Right hindlimb (tissue), 1 donor: ENCODE results near the gene HOXD10.

Source experiments
- DNase-seq: peaks from one replicate; pipeline ENCODE4 v3.0.0-alpha.2; 2018

Gene HOXD10

DNA sequence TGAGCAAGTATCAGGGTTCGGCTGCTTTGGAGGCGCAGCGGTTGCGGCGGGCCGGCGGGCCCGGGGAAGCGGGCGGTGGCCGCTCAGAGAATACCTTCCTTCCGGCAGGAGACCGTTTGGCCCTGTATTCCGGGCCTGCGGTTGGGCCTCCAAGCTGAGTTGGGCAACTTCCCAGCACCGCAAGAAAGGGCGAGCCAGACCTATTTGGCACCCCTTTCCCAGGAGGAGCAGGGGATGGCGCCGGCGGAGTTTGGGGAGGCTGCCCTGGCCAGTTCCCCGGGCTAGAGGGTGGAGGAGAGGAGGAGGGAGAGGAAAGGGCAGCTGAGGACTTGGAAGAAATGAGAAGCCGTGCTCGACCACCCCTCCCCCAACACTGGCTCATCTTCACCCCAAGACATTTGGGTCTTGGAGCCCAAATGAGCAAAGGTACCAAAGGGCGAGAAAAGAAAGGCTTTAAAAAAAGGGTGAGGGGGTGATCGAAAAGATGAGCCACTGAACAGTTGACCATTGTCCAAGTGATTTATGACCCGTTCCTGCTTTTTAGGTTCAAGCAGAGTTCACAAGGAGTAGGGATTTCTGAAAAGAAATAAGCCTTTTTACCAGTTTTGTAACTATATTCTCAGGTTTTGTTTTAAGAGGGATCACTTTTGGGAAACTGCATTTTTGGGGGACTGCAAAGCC is 48.9 kb downstream of the HOXD10 start:
- no peak for DNase-seq

DNA sequence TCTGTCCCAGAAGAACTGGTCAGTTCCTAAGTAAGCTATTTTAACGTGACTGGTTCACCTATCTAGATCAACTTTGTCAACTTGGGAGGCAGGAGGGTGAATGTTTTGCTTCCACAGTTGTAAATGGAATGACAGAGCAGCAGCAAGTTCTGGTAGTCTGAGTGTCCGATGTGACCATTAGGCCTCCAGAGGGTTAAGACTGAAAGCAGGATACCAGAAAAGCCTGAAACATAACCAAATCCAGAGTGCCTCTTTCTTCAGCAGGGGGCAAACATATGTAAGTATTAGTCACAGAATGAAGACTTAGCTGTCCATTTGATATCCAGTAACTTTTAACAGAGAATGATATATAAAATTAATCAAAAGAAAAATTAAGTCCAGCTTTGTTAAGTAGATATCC is 49.7 kb downstream of the HOXD10 start:
- DNase-seq, result no peak

DNA sequence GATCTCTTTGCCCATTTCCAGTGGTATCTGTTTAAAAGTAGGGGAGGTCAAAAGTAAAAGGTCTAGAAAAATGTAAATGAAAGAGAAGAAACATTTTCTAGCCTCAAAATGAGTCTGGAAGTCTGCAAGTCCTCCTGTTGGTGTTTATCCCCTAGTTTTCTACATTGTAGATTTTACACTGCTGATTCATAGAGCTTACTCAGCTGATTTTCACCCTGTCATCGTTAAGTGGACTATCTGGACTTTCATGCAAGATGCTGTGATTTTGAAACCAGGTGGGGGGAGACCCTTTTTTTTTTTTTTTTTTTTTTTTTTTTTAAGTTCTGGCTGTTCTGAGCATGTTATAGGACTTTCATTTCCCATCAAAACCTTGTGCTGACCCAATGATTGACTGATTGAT is 50.8 kb downstream of the HOXD10 start:
- DNase-seq, result no peak

- DNase-seq, result no peak
Measured at GRCh38 chr2:176169181-176169580, 52.6 kb downstream of the HOXD10 start.
